Hepatocyte (in vitro differentiated cells): ENCODE measurements around the gene CDK18. TPM values are rescaled to one million over a fixed set of nuclear protein-coding genes. Genes with fewer than 3 reads are reported as not detected.

Experiments used
- DNase-seq: peaks from one replicate; pipeline ENCODE4 v3.0.0-alpha.2; 2016; ENCODE audit warnings: low spot score
- H2AFZ ChIP-seq: fragments of 200-600 bp; sonication (generic); 2 replicates; pipeline ENCODE4 v1.6.0; 2016; ENCODE audit warnings: antibody characterized with exemption, mild to moderate bottlenecking
- H3K27ac ChIP-seq: fragments of 200-600 bp; sonication (generic); 2 replicates; pipeline ENCODE4 v1.5.1; 2016; ENCODE audit warnings: mild to moderate bottlenecking
- H3K27me3 ChIP-seq: fragments of 200-600 bp; sonication (generic); 2 replicates; pipeline ENCODE4 v1.6.1; 2016
- H3K36me3 ChIP-seq: fragments of 200-600 bp; sonication (generic); replicated peaks from 2 replicates; pipeline ENCODE4 v1.5.1; 2016; ENCODE audit warnings: low read depth; ENCODE audit not compliant: insufficient read depth
- H3K4me1 ChIP-seq: fragments of 200-600 bp; sonication (generic); 2 replicates; pipeline ENCODE4 v1.5.1; 2016; ENCODE audit warnings: mild to moderate bottlenecking, moderate library complexity; ENCODE audit not compliant: insufficient read depth
- H3K4me2 ChIP-seq: fragments of 200-600 bp; sonication (generic); 2 replicates; pipeline ENCODE4 v1.6.0; 2016
- H3K4me3 ChIP-seq: fragments of 200-600 bp; sonication (generic); 2 replicates; pipeline ENCODE4 v1.5.1; 2016; ENCODE audit warnings: mild to moderate bottlenecking
- H3K79me2 ChIP-seq: fragments of 200-600 bp; sonication (generic); 2 replicates; pipeline ENCODE4 v1.6.0; 2017; ENCODE audit warnings: mild to moderate bottlenecking
- H3K9me2 ChIP-seq: fragments of 200-600 bp; sonication (generic); replicated peaks from 2 replicates; pipeline ENCODE4 v1.6.0; 2017; ENCODE audit warnings: mild to moderate bottlenecking; ENCODE audit not compliant: insufficient read depth
- H3K9me3 ChIP-seq: fragments of 200-600 bp; sonication (generic); 2 replicates; pipeline ENCODE4 v1.5.1; 2016; ENCODE audit warnings: low read depth, mild to moderate bottlenecking
- H4K20me1 ChIP-seq: fragments of 200-600 bp; sonication (generic); 2 replicates; pipeline ENCODE4 v1.6.0; 2016; ENCODE audit warnings: mild to moderate bottlenecking; ENCODE audit not compliant: insufficient read depth, poor library complexity, severe bottlenecking
- EZH2 ChIP-seq: fragments of 200-600 bp; sonication (generic); IDR thresholded peaks from 2 replicates; pipeline ENCODE4 v1.6.1; 2016; ENCODE audit warnings: antibody characterized with exemption, mild to moderate bottlenecking, borderline replicate concordance
- EZH2phosphoT487 ChIP-seq: fragments of 200-600 bp; sonication (generic); IDR thresholded peaks from one replicate; pipeline ENCODE4 v1.6.1; 2018; ENCODE audit warnings: antibody characterized with exemption, mild to moderate bottlenecking, low read depth, moderate library complexity; ENCODE audit not compliant: unreplicated experiment, severe bottlenecking
- WGBS: methylation state at CpG from one replicate; pipeline ENCODE4 v1.1.6; 2016; ENCODE audit warnings: low lambda C conversion rate; ENCODE audit errors: missing lambda C conversion rate; 5-methylcytosine and 5-hydroxymethylcytosine counted together
- polyA plus RNA-seq: library from polyadenylated mRNA; unstranded; fragments of >200 nt; fragmentation: Nextera tagmentation; extraction: Ambion mirVana; gene quantifications from 2 replicates; pipeline ENCODE4 v1.2.1, GENCODE V29; 2016
- total RNA-seq: library from RNA; depleted of rRNA; stranded (reverse); fragments of >200 nt; gene quantifications from 2 replicates; pipeline ENCODE4 v1.2.3, GENCODE V29; 2014
- TF ChIP-seq, protein P1 (sequence below): fragments of 200-600 bp; sonication (generic); IDR thresholded peaks from 2 replicates; pipeline ENCODE4 v1.5.1; 2016; ENCODE audit warnings: antibody characterized with exemption, mild to moderate bottlenecking; ENCODE audit not compliant: poor library complexity

Gene CDK18
- total and polyA plus RNA-seq, 2 experiments from 2014 or later, result 8.0 to 16.7 TPM

GRCh38 chr1:205532026-205532898 lies 27.8 kb downstream of the CDK18 start:
- TF ChIP-seq, protein P1, sequence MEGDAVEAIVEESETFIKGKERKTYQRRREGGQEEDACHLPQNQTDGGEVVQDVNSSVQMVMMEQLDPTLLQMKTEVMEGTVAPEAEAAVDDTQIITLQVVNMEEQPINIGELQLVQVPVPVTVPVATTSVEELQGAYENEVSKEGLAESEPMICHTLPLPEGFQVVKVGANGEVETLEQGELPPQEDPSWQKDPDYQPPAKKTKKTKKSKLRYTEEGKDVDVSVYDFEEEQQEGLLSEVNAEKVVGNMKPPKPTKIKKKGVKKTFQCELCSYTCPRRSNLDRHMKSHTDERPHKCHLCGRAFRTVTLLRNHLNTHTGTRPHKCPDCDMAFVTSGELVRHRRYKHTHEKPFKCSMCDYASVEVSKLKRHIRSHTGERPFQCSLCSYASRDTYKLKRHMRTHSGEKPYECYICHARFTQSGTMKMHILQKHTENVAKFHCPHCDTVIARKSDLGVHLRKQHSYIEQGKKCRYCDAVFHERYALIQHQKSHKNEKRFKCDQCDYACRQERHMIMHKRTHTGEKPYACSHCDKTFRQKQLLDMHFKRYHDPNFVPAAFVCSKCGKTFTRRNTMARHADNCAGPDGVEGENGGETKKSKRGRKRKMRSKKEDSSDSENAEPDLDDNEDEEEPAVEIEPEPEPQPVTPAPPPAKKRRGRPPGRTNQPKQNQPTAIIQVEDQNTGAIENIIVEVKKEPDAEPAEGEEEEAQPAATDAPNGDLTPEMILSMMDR, result no peak
- TF ChIP-seq EZH2 (no peak), EZH2phosphoT487 (no peak)

DNA sequence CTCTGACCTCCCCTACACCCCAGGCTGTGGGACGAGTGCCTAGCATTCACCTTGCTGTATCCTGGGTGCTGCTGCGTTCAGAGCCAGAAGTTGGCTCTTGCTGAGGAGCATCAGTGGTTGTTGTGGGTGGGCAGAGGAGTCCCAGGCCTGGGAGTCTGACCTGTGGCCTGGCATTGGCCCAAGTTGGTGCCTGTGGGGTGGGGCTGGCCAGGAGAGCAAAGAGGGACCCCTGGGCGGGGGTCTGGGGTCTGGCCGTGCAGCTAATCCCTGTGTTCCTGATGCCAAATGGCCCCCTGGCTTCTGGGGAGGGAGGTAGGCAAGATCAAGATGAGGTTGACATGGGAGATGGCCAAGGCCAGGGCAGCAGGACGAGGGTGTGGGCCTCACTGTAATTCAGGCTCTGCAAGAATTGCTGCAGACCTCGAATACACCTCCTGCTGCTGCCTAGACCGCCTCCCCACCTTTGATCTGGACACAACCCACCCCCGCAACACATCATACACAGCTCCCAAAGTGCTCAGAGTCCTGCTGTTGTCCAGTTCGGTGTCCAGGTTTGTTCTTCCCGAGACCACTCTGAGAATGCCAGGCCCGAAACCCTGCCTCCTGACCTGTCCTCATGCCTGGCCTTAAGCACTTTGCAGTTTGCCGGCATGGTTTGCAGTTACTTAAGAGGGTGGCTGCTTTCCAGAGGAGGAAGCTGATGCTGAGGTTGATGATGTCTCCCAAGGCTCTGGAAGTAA lies 28.7 kb downstream of the CDK18 start:
- TF ChIP-seq EZH2phosphoT487 (no peak), EZH2 (no peak)
- TF ChIP-seq, protein P1, result no peak
- no peaks in the 10 kb centered on the region for H3K36me3 ChIP-seq

More at GRCh38 chr1:205532026-205532898, 27.8 kb downstream of the CDK18 start:
- Histone ChIP-seq H3K27ac (no peak overlapping the region), H3K27me3 (no peaks in the 10 kb centered on the region), H3K9me2 (no peaks in the 10 kb centered on the region), H3K4me3 (no peak overlapping the region), H3K9me3 (no peaks in the 10 kb centered on the region), H2AFZ (no peak overlapping the region), H4K20me1 (no peaks in the 10 kb centered on the region), H3K4me2 (no peak overlapping the region), H3K4me1 (no peaks in the 10 kb centered on the region), H3K36me3 (no peaks in the 10 kb centered on the region), H3K79me2 (no peaks in the 10 kb centered on the region)
- DNase-seq, result no peak
- WGBS, result 88% methylated on average over 22 of the region's 22 CpGs

GRCh38 chr1:205533748-205534443 lies 29.4 kb downstream of the CDK18 start:
- no peaks in the 10 kb centered on the region for H3K79me2 ChIP-seq
- no peaks in the 10 kb centered on the region for H3K36me3 ChIP-seq
- no peaks in the 10 kb centered on the region for H4K20me1 ChIP-seq
- H3K4me1 ChIP-seq, result no peaks in the 10 kb centered on the region
- H3K9me2 ChIP-seq, result no peaks in the 10 kb centered on the region
- H3K4me3 ChIP-seq, result no peak overlapping the region
- H3K4me2 ChIP-seq, result no peak overlapping the region
- TF ChIP-seq EZH2 (no peak), EZH2phosphoT487 (no peak)
- TF ChIP-seq, protein P1, result no peak
- WGBS, result 73% methylated on average over 7 of the region's 7 CpGs
- H3K27ac ChIP-seq, result no peak overlapping the region
- no peaks in the 10 kb centered on the region for H3K9me3 ChIP-seq
- no peaks in the 10 kb centered on the region for H3K27me3 ChIP-seq
- DNase-seq, result no peak
- no peak overlapping the region for H2AFZ ChIP-seq

More for the DNA sequence above, 28.7 kb downstream of the CDK18 start:
- H3K9me3 ChIP-seq, result no peaks in the 10 kb centered on the region
- DNase-seq, result no peak
- H2AFZ ChIP-seq, result no peak overlapping the region
- H3K79me2 ChIP-seq, result no peaks in the 10 kb centered on the region
- no peak overlapping the region for H3K4me2 ChIP-seq
- no peaks in the 10 kb centered on the region for H3K9me2 ChIP-seq
- H3K27me3 ChIP-seq, result no peaks in the 10 kb centered on the region
- 89% methylated on average over 12 of the region's 12 CpGs for WGBS
- H3K4me3 ChIP-seq, result no peak overlapping the region
- H3K4me1 ChIP-seq, result no peaks in the 10 kb centered on the region
- no peak overlapping the region for H3K27ac ChIP-seq
- H4K20me1 ChIP-seq, result no peaks in the 10 kb centered on the region
